OCI-M2 (cell line): ENCODE data around the gene JAK2.

ENCODE experiments used
- DNase-seq: peaks from one replicate; lab custom pipeline; 2025; ENCODE audit not compliant: unreplicated experiment; lab: John Stamatoyannopoulos, UW

The JAK2 gene

GRCh38 chr9:5140151-5140550 lies 155.1 kb downstream of the JAK2 start:
- no peak for DNase-seq

DNA sequence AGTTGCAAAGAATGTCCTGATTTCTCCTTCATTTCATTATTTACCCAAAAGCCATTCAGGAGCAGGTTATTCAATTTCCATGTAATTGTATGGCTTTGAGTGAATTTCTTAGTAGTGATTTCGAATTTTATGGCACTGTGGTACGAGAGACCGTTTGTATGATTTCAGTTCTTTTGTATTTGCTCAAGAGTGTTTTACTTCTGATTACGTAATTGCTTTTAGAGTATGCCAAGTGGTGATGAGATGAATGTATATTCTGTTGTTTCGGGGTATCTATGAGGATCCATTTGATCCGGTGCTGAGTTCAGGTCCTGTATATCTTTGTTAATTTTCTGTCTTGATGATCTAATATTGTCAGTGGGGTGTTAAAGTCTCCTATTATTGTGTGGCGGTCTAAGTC lies 159.1 kb downstream of the JAK2 start:
- no peak for DNase-seq

GRCh38 chr9:5146241-5146640 lies 161.2 kb downstream of the JAK2 start:
- no peak for DNase-seq
